HEK293T (cell line): ENCODE measurements around the gene CAVIN4.

Source experiments
- CTCF ChIA-PET: fragments of 350-600 bp; formaldehyde crosslinking; extraction: SDS; loops from one replicate; lab custom pipeline; 2021; ENCODE audit warnings: antibody characterized with exemption, inconsistent platforms; lab: Yijun Ruan, JAX
- POLR2A ChIA-PET: fragments of 350-600 bp; formaldehyde crosslinking; extraction: SDS; loops from one replicate; lab custom pipeline; 2020; ENCODE audit warnings: antibody characterized with exemption, inconsistent platforms; lab: Yijun Ruan, JAX
- DNase-seq: peaks from one replicate; pipeline ENCODE4 v3.0.0; 2012; ENCODE audit warnings: mixed read lengths; ENCODE audit errors: extremely low spot score
- ARNT ChIP-seq: fragments of 450-650 bp; IDR thresholded peaks from 2 replicates; pipeline ENCODE4 v1.6.1; 2017; ENCODE audit warnings: mild to moderate bottlenecking
- BHLHE40 ChIP-seq: fragments of 450-650 bp; IDR thresholded peaks from 2 replicates; pipeline ENCODE4 v1.6.1; 2016; ENCODE audit warnings: mild to moderate bottlenecking, moderate library complexity, borderline replicate concordance
- CTBP1 ChIP-seq: fragments of 450-650 bp; IDR thresholded peaks from 2 replicates; pipeline ENCODE4 v1.6.1; 2016; ENCODE audit warnings: borderline replicate concordance
- ELF4 ChIP-seq: fragments of 450-650 bp; IDR thresholded peaks from 2 replicates; pipeline ENCODE4 v1.6.1; 2017; ENCODE audit warnings: antibody characterized with exemption
- FOXA1 ChIP-seq: fragments of 450-650 bp; IDR thresholded peaks from 2 replicates; pipeline ENCODE4 v1.6.1; 2016; ENCODE audit warnings: mild to moderate bottlenecking
- FOXK2 ChIP-seq: fragments of 450-650 bp; IDR thresholded peaks from 2 replicates; pipeline ENCODE4 v1.6.1; 2016; ENCODE audit warnings: mild to moderate bottlenecking
- FOXM1 ChIP-seq: fragments of 450-650 bp; IDR thresholded peaks from 2 replicates; pipeline ENCODE4 v1.6.1; 2017; ENCODE audit warnings: mild to moderate bottlenecking, borderline replicate concordance
- HDGF ChIP-seq: fragments of 450-650 bp; IDR thresholded peaks from 2 replicates; pipeline ENCODE4 v1.6.1; 2017; ENCODE audit warnings: antibody characterized with exemption, borderline replicate concordance
- L3MBTL2 ChIP-seq: fragments of 450-650 bp; conservative IDR thresholded peaks from 2 replicates; pipeline ENCODE4 v1.6.1; 2016; ENCODE audit warnings: mild to moderate bottlenecking
- LEF1 ChIP-seq: fragments of 450-650 bp; IDR thresholded peaks from 2 replicates; pipeline ENCODE4 v1.6.1; 2017; ENCODE audit warnings: mild to moderate bottlenecking, borderline replicate concordance
- NFRKB ChIP-seq: fragments of 450-650 bp; IDR thresholded peaks from 2 replicates; pipeline ENCODE4 v1.6.1; 2016; ENCODE audit warnings: mild to moderate bottlenecking, moderate library complexity
- PKNOX1 ChIP-seq: fragments of 450-650 bp; IDR thresholded peaks from 2 replicates; pipeline ENCODE4 v1.6.1; 2016
- SP1 ChIP-seq: fragments of 450-650 bp; IDR thresholded peaks from 2 replicates; pipeline ENCODE4 v1.6.1; 2017
- SUZ12 ChIP-seq: fragments of 450-650 bp; IDR thresholded peaks from 2 replicates; pipeline ENCODE4 v1.6.1; 2016; ENCODE audit warnings: mild to moderate bottlenecking
- TARDBP ChIP-seq: fragments of 450-650 bp; IDR thresholded peaks from 2 replicates; pipeline ENCODE4 v1.6.1; 2016
- ZNF384 ChIP-seq: fragments of 450-650 bp; IDR thresholded peaks from 2 replicates; pipeline ENCODE4 v1.6.1; 2016

CAVIN4 gene

GRCh38 chr9:100579665-100580064 lies 1.8 kb downstream of the CAVIN4 start:
- ChIA-PET CTCF (no interaction called here), POLR2A (no interaction called here)
- TF ChIP-seq CTBP1: no peak
- no peak for TF ChIP-seq ELF4
- TF ChIP-seq SP1: no peak
- TF ChIP-seq BHLHE40: no peak
- TF ChIP-seq FOXM1: no peak
- TF ChIP-seq PKNOX1: no peak
- TF ChIP-seq TARDBP: no peak
- TF ChIP-seq LEF1: no peak
- no peak for TF ChIP-seq ARNT
- no peak for TF ChIP-seq SUZ12
- TF ChIP-seq NFRKB: no peak
- no peak for TF ChIP-seq FOXK2
- no peak for DNase-seq

- DNase-seq: no peak
- ChIA-PET POLR2A (no interaction called here), CTCF (no interaction called here)
- TF ChIP-seq CTBP1: no peak
- no peak for TF ChIP-seq ZNF384
- no peak for TF ChIP-seq PKNOX1
- TF ChIP-seq HDGF: no peak
- TF ChIP-seq SUZ12: no peak
- TF ChIP-seq FOXM1: no peak
- no peak for TF ChIP-seq NFRKB
- no peak for TF ChIP-seq FOXA1
- no peak for TF ChIP-seq L3MBTL2
Measured at GRCh38 chr9:100580257-100580656, 2.4 kb downstream of the CAVIN4 start.

- POLR2A ChIA-PET: no interaction called here
- CTCF ChIA-PET: no interaction called here
Measured at GRCh38 chr9:100581081-100581480, 3.2 kb downstream of the CAVIN4 start.

GRCh38 chr9:100581661-100582060 lies 3.8 kb downstream of the CAVIN4 start:
- TF ChIP-seq FOXK2: no peak
- TF ChIP-seq CTBP1: no peak
- ChIA-PET CTCF (no interaction called here), POLR2A (no interaction called here)
- DNase-seq: no peak

More at GRCh38 chr9:100581081-100581480, 3.2 kb downstream of the CAVIN4 start:
- no peak for DNase-seq
- TF ChIP-seq HDGF: no peak

- TF ChIP-seq SUZ12: no peak
- POLR2A ChIA-PET: no interaction called here
- DNase-seq: no peak
- CTCF ChIA-PET: no interaction called here
Measured at GRCh38 chr9:100583014-100583802, 5.3 kb downstream of the CAVIN4 start.

- POLR2A ChIA-PET: no interaction called here
- DNase-seq: no peak
- CTCF ChIA-PET: interaction anchor here (0.5 kb wide), 1 partner anchor 78 kb away, joined by 3 read pairs; no protein-coding TSS in a partner anchor
- TF ChIP-seq L3MBTL2 (no peak), PKNOX1 (no peak), TARDBP (no peak), HDGF (no peak), FOXA1 (no peak), SUZ12 (no peak), BHLHE40 (no peak), FOXM1 (no peak), SP1 (no peak), FOXK2 (no peak), NFRKB (no peak), ELF4 (no peak), CTBP1 (no peak), LEF1 (no peak), ZNF384 (no peak)
Measured at GRCh38 chr9:100584951-100585350, 7.1 kb downstream of the CAVIN4 start.

- ChIA-PET POLR2A (no interaction called here), CTCF (no interaction called here)
- no peak for TF ChIP-seq NFRKB
- no peak for TF ChIP-seq FOXA1
- TF ChIP-seq FOXM1: no peak
- TF ChIP-seq FOXK2: no peak
- no peak for TF ChIP-seq LEF1
- TF ChIP-seq PKNOX1: no peak
- TF ChIP-seq SUZ12: no peak
- TF ChIP-seq CTBP1: no peak
- no peak for TF ChIP-seq L3MBTL2
- TF ChIP-seq ELF4: no peak
- DNase-seq: no peak
Measured at GRCh38 chr9:100586093-100586492, 8.2 kb downstream of the CAVIN4 start.
